Breast epithelium (tissue), 4 donors: ENCODE results near the gene WFDC5. TPM values are rescaled to one million over a fixed set of nuclear protein-coding genes. Genes with fewer than 3 reads are reported as not detected.

Experiments used
- DNase-seq, 2 donors: peaks; one replicate each; pipeline ENCODE4 v3.0.0-alpha.2; 2019; ENCODE audit warnings: low spot score in 2 of 2
- H3K27ac ChIP-seq, 2 donors: fragments of 200-600 bp; sonication (generic) in 1 of 2; one replicate each; pipeline ENCODE4 v1.5.1; 2016 to 2019; ENCODE audit warnings: mild to moderate bottlenecking in 1 of 2
- H3K27me3 ChIP-seq, 2 donors: fragments of 200-600 bp; sonication (generic) in 1 of 2; one replicate each; pipeline versions ENCODE4 v1.5.1 to v1.6.0; 2017 to 2019; ENCODE audit warnings: control low read depth in 1 of 2, mild to moderate bottlenecking in 1 of 2
- H3K36me3 ChIP-seq: fragments of 200-600 bp; one replicate; pipeline ENCODE4 v1.5.1; 2019
- H3K4me1 ChIP-seq, 2 donors: fragments of 200-600 bp; sonication (generic); one replicate each; pipeline ENCODE4 v1.5.1; 2016 to 2019; ENCODE audit warnings: control low read depth in 1 of 2
- H3K4me3 ChIP-seq, 3 donors: fragments of 200-600 bp; sonication (generic); 1 replicate in 2 of 3; 2 replicates in 1 of 3; pipeline ENCODE4 v1.5.1; 2016 to 2019; ENCODE audit warnings: mild to moderate bottlenecking in 3 of 3, moderate library complexity in 2 of 3
- H3K9me3 ChIP-seq, 2 donors: fragments of 200-600 bp; sonication (generic) in 1 of 2; one replicate each; pipeline ENCODE4 v1.5.1; 2016 to 2019; ENCODE audit warnings: control low read depth in 1 of 2
- POLR2A ChIP-seq: fragments of 450-650 bp; IDR thresholded peaks from one replicate; pipeline ENCODE4 v1.6.1; 2016; ENCODE audit warnings: antibody characterized with exemption, mild to moderate bottlenecking, moderate library complexity
- POLR2AphosphoS5 ChIP-seq, 3 donors: sonication (generic); formaldehyde crosslinking; IDR thresholded peaks; one replicate each; pipeline ENCODE4 v1.6.1; 2017; ENCODE audit warnings: antibody characterized with exemption in 3 of 3
- intact Hi-C: fragments of 100-400 bp; cut with DNase I; formaldehyde crosslinking; loops from one replicate; pipeline ENCODE4 v1.15.1; 2023; ENCODE audit warnings: low total_unique reads
- total RNA-seq, 3 donors: library from RNA; depleted of rRNA; stranded (reverse); fragments of >200 nt; gene quantifications; one replicate each; pipeline ENCODE4 v1.1.0, GENCODE V29; 2016
- TF ChIP-seq, protein P1 (sequence below), 3 donors: fragments of 450-650 bp; IDR thresholded peaks; one replicate each; pipeline ENCODE4 v1.5.1; 2016 to 2017; ENCODE audit warnings: antibody characterized with exemption in 3 of 3, mild to moderate bottlenecking in 3 of 3, moderate library complexity in 3 of 3

WFDC5 gene
- total RNA-seq, 3 donors from 2014 or later: not detected

DNA sequence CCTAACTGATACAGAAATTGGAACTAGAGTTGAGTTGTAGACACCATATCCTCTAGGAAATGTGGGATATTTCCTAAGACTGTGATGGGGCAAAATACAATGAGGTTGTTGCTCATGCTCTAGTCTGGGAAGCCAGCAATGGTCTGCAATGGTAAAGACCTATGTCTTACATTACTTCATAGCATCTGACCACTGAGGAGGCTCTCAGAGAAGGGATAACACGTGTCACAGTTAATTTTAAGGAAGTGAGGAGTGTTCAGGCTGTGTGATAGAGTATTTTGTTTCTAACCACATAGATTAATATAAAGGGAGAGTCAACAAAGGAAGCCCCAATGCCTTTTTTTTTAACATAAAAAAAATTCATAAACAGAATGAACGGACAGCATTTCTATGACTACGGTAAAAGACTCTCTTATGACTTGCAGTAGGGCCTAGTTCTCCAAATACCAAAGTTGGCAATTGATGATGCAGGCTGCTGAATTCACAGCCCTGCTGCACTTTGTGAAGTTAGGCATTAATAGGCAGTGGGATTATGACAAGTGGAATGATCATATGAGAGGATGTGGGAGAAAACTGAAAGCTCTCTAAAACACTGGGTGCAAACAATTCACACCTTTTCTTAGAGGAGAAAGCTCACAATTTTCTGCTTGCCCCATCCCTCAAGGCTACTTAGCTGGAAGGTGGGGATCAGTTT lies 27.7 kb downstream of the WFDC5 start:
- Histone ChIP-seq H3K4me1 (no peaks in the 10 kb centered on the region), H3K27me3 (no peaks in the 10 kb centered on the region), H3K9me3 (peaks cover 1 to 7% of the 10 kb centered on the region in 2 donors), H3K4me3 (no peak overlapping the region), H3K27ac (no peak overlapping the region), H3K36me3 (no peaks in the 10 kb centered on the region)
- DNase-seq: no peak
- no peak for TF ChIP-seq POLR2A
- TF ChIP-seq POLR2AphosphoS5 (IDR thresholded peaks at IDR 0.05): no peak
- TF ChIP-seq, protein P1, sequence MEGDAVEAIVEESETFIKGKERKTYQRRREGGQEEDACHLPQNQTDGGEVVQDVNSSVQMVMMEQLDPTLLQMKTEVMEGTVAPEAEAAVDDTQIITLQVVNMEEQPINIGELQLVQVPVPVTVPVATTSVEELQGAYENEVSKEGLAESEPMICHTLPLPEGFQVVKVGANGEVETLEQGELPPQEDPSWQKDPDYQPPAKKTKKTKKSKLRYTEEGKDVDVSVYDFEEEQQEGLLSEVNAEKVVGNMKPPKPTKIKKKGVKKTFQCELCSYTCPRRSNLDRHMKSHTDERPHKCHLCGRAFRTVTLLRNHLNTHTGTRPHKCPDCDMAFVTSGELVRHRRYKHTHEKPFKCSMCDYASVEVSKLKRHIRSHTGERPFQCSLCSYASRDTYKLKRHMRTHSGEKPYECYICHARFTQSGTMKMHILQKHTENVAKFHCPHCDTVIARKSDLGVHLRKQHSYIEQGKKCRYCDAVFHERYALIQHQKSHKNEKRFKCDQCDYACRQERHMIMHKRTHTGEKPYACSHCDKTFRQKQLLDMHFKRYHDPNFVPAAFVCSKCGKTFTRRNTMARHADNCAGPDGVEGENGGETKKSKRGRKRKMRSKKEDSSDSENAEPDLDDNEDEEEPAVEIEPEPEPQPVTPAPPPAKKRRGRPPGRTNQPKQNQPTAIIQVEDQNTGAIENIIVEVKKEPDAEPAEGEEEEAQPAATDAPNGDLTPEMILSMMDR (IDR thresholded peaks at IDR 0.05): no peak
- intact Hi-C loops: no loop called here

- Histone ChIP-seq H3K4me3 (no peak overlapping the region), H3K36me3 (no peaks in the 10 kb centered on the region), H3K27ac (no peak overlapping the region), H3K27me3 (no peaks in the 10 kb centered on the region), H3K4me1 (no peaks in the 10 kb centered on the region), H3K9me3 (peaks cover 5 to 11% of the 10 kb centered on the region in 2 donors)
- no peak for DNase-seq
- TF ChIP-seq POLR2A: no peak
- no peak for TF ChIP-seq POLR2AphosphoS5 (IDR thresholded peaks at IDR 0.05)
- TF ChIP-seq, protein P1 (IDR thresholded peaks at IDR 0.05): no peak
- intact Hi-C loops: no loop called here
These were observed 29.1 kb downstream of the WFDC5 start for GRCh38 chr20:45085867-45086266.

DNA sequence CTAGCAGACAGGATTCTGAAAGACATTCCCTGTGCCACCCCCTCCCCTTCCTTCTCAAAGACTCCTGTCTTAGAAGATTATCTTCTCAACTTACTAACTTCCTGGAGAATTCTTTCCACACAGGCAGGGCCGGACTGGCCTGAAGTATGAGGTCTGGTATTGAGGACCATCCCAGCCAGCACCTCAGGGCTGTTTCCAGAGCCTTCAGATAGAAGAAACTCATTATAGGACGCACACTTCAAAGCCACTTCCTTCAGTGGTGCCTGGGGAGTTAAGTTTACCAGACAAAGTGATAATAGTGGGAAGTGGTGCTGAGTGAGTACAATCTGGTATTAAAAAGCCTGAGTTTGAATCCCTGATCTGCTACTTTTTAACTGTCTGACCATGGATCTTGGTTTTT lies 29.7 kb downstream of the WFDC5 start:
- Histone ChIP-seq H3K4me1 (no peaks in the 10 kb centered on the region), H3K9me3 (peaks cover 5 to 11% of the 10 kb centered on the region in 2 donors), H3K27me3 (no peaks in the 10 kb centered on the region), H3K27ac (no peak overlapping the region), H3K36me3 (no peaks in the 10 kb centered on the region), H3K4me3 (no peak overlapping the region)
- no peak for TF ChIP-seq POLR2AphosphoS5 (IDR thresholded peaks at IDR 0.05)
- TF ChIP-seq, protein P1 (IDR thresholded peaks at IDR 0.05): no peak
- TF ChIP-seq POLR2A: no peak
- intact Hi-C loops: no loop called here
- DNase-seq: no peak

GRCh38 chr20:45083127-45083526 lies 31.8 kb downstream of the WFDC5 start:
- intact Hi-C loops: no loop called here
- TF ChIP-seq POLR2A (no peak), POLR2AphosphoS5 (IDR thresholded peaks at IDR 0.05) (no peak)
- TF ChIP-seq, protein P1 (IDR thresholded peaks at IDR 0.05): no peak

GRCh38 chr20:45082468-45082867 lies 32.5 kb downstream of the WFDC5 start:
- Histone ChIP-seq H3K36me3 (no peaks in the 10 kb centered on the region), H3K9me3 (peaks cover 5 to 11% of the 10 kb centered on the region in 2 donors), H3K4me1 (no peaks in the 10 kb centered on the region), H3K4me3 (no peak overlapping the region), H3K27me3 (no peaks in the 10 kb centered on the region), H3K27ac (no peak overlapping the region)
- DNase-seq: no peak
- no peak for TF ChIP-seq POLR2A
- intact Hi-C loops: no loop called here

More at GRCh38 chr20:45083127-45083526, 31.8 kb downstream of the WFDC5 start:
- H3K27me3 ChIP-seq: no peaks in the 10 kb centered on the region
- peaks cover 5 to 11% of the 10 kb centered on the region in 2 donors for H3K9me3 ChIP-seq
- DNase-seq: no peak
- H3K36me3 ChIP-seq: no peaks in the 10 kb centered on the region
- H3K4me3 ChIP-seq: no peak overlapping the region
- no peak overlapping the region for H3K27ac ChIP-seq
- H3K4me1 ChIP-seq: no peaks in the 10 kb centered on the region
